K562 (cell line): Measurements from ENCODE around the gene SERPINA1. TPM values are rescaled to one million over a fixed set of nuclear protein-coding genes. Genes with fewer than 3 reads are reported as not detected.

Experiments
- BCL6 ChIP-seq: fragments of 250-450 bp; sonication (Bioruptor Pico); IDR thresholded peaks from 2 replicates; pipeline ENCODE4 v1.4.0; 2020
- BRCA1 ChIP-seq, 2 experiments: fragments of 450-650 bp in 1 of 2; sonication (generic) in 1 of 2; formaldehyde crosslinking in 1 of 2; IDR thresholded peaks; 2 replicates each; pipeline versions ENCODE4 v1.5.0 to v1.6.1; 2017 to 2020; ENCODE audit warnings: mild to moderate bottlenecking in 1 of 2, missing genetic modification reagents in 1 of 2
- HMBOX1 ChIP-seq: sonication (generic); IDR thresholded peaks from 2 replicates; pipeline ENCODE4 v1.6.1; 2016
- HMG20A ChIP-seq: fragments of 450-650 bp; formaldehyde crosslinking; conservative IDR thresholded peaks from 2 replicates; pipeline ENCODE4 v1.4.0; 2020; ENCODE audit warnings: mild to moderate bottlenecking, mixed read lengths
- MBD1 ChIP-seq: fragments of 250-450 bp; sonication (Bioruptor Pico); IDR thresholded peaks from 2 replicates; pipeline ENCODE4 v1.8.0; 2022; ENCODE audit warnings: inconsistent platforms
- MXD1 ChIP-seq: fragments of 250-450 bp; sonication (Bioruptor Pico); IDR thresholded peaks from 2 replicates; pipeline ENCODE4 v1.8.0; 2021; ENCODE audit warnings: borderline replicate concordance, mild to moderate bottlenecking, moderate library complexity; ENCODE audit not compliant: poor library complexity, severe bottlenecking
- NFXL1 ChIP-seq: fragments of 450-650 bp; formaldehyde crosslinking; IDR thresholded peaks from 2 replicates; pipeline ENCODE4 v1.4.0; 2021; ENCODE audit warnings: mild to moderate bottlenecking
- NONO ChIP-seq, 2 experiments: fragments of 200-400 bp in 1 of 2; fragments of 450-650 bp in 1 of 2; formaldehyde crosslinking in 1 of 2; IDR thresholded peaks; 2 replicates each; pipeline ENCODE4 v1.6.1; 2017; ENCODE audit warnings: low read depth in 2 of 2, mild to moderate bottlenecking in 2 of 2, moderate library complexity in 2 of 2, low read length in 1 of 2
- PHB2 ChIP-seq: fragments of 450-650 bp; IDR thresholded peaks from 2 replicates; pipeline ENCODE4 v1.6.1; 2017; ENCODE audit warnings: low read depth
- PRDM10 ChIP-seq: fragments of 450-650 bp; IDR thresholded peaks from 2 replicates; pipeline ENCODE4 v1.6.1; 2018; ENCODE audit not compliant: partially characterized antibody
- RAD21 ChIP-seq, 2 experiments: fragments of 250-450 bp in 1 of 2; fragments of 450-650 bp in 1 of 2; sonication (Bioruptor Pico) in 1 of 2; formaldehyde crosslinking in 1 of 2; IDR thresholded peaks in 1 of 2; conservative IDR thresholded peaks in 1 of 2; 2 replicates each; pipeline versions ENCODE4 v1.4.0 to v1.8.0; 2020 to 2022; ENCODE audit warnings: mild to moderate bottlenecking in 2 of 2, moderate library complexity in 1 of 2
- RNF219 ChIP-seq: fragments of 250-450 bp; sonication (Bioruptor Pico); IDR thresholded peaks from 2 replicates; pipeline ENCODE4 v1.5.0; 2022; ENCODE audit warnings: mild to moderate bottlenecking
- XRCC3 ChIP-seq: fragments of 450-650 bp; IDR thresholded peaks from 2 replicates; pipeline ENCODE4 v1.6.1; 2017; ENCODE audit warnings: mild to moderate bottlenecking, moderate library complexity
- ZBED1 ChIP-seq: IDR thresholded peaks from 2 replicates; pipeline ENCODE4 v1.6.1; 2014
- ZKSCAN1 ChIP-seq: fragments of 150-350 bp; IDR thresholded peaks from 2 replicates; pipeline ENCODE4 v1.6.1; 2016; ENCODE audit warnings: low read depth, low read length
- ZNF121 ChIP-seq: sonication (generic); formaldehyde crosslinking; conservative IDR thresholded peaks from 2 replicates; pipeline ENCODE4 v1.8.0; 2022; ENCODE audit warnings: missing genetic modification reagents
- ZNF584 ChIP-seq: fragments of 200-800 bp; sonication (Bioruptor generic); IDR thresholded peaks from 2 replicates; pipeline ENCODE4 v1.6.1; 2016; ENCODE audit warnings: low read depth, mild to moderate bottlenecking, missing genetic modification characterization, missing compliant biosample characterization
- ZSCAN29 ChIP-seq: fragments of 450-650 bp; IDR thresholded peaks from 2 replicates; pipeline ENCODE4 v1.6.1; 2017
- polyA plus RNA-seq, 8 experiments: library from polyadenylated mRNA; depleted of rRNA in 4 of 8; stranded (reverse) in 5 of 8; unstranded in 3 of 8; fragments of >200 nt; fragmentation: Nextera tagmentation in 2 of 8; fragmentation: Illumina TruSeq in 1 of 8; extraction: Ambion mirVana in 2 of 8; extraction: Trizol in 1 of 8; gene quantifications; 2 replicates each; pipeline versions ENCODE4 v1.2.1 to v1.2.3, GENCODE V29; 2011 to 2014; ENCODE audit warnings: inconsistent platforms in 1 of 8, missing spikeins in 1 of 8
- total RNA-seq, 7 experiments: library from RNA; depleted of rRNA in 6 of 7; stranded (reverse); fragments of >200 nt in 6 of 7; fragmentation: Illumina TruSeq in 2 of 7; extraction: Trizol in 2 of 7; gene quantifications; 2 replicates each; pipeline versions ENCODE4 v1.2.1 to v1.2.3, GENCODE V29; 2011 to 2021; ENCODE audit warnings: low replicate concordance in 1 of 7

Gene SERPINA1
- total and polyA plus RNA-seq, 9 of the 15 experiments (the other 6 are each of a cell fraction or from before 2014, with no cell fraction given): 4.1 TPM; not detected in 8

- no peak for TF ChIP-seq MBD1
- no peak for TF ChIP-seq MXD1 (CRISPR knock-in tag)
- no peak for TF ChIP-seq ZNF121 (CRISPR knock-in tag)
- no peak for TF ChIP-seq NONO (IDR thresholded peaks at IDR 0.05; ENCODE audit: low read depth in 2 of 2, low read length in 1 of 2)
- TF ChIP-seq ZNF584 (CRISPR knock-in tag): no peak
- TF ChIP-seq ZKSCAN1: no peak
- no peak for TF ChIP-seq XRCC3
- TF ChIP-seq BRCA1 (IDR thresholded peaks at IDR 0.05): no peak
- no peak for TF ChIP-seq BRCA1 (CRISPR knock-in tag; IDR thresholded peaks at IDR 0.05)
- no peak for TF ChIP-seq NFXL1
- no peak for TF ChIP-seq ZBED1
- TF ChIP-seq HMG20A (CRISPR knock-in tag): no peak
- TF ChIP-seq RAD21 (CRISPR knock-in tag; conservative IDR thresholded peaks at IDR 0.05 in 1 of 2, IDR thresholded peaks at IDR 0.05 in 1 of 2): peak in 1 of 2 experiments; percentile 46; a peak in 2 of 4 replicates
- TF ChIP-seq BCL6 (CRISPR knock-in tag): no peak
- no peak for TF ChIP-seq HMBOX1
- TF ChIP-seq RNF219 (CRISPR knock-in tag): no peak
- TF ChIP-seq PHB2: no peak
- TF ChIP-seq ZSCAN29: no peak
- TF ChIP-seq PRDM10: no peak
Measured at GRCh38 chr14:94423453-94424056, 35.2 kb upstream of the SERPINA1 start (continued).
